ENCODE results near the gene LYPD6B.

GRCh38 chr2:149089068-149089467, 50.6 kb downstream of the LYPD6B start:
- TF ChIP-seq, protein P1, sequence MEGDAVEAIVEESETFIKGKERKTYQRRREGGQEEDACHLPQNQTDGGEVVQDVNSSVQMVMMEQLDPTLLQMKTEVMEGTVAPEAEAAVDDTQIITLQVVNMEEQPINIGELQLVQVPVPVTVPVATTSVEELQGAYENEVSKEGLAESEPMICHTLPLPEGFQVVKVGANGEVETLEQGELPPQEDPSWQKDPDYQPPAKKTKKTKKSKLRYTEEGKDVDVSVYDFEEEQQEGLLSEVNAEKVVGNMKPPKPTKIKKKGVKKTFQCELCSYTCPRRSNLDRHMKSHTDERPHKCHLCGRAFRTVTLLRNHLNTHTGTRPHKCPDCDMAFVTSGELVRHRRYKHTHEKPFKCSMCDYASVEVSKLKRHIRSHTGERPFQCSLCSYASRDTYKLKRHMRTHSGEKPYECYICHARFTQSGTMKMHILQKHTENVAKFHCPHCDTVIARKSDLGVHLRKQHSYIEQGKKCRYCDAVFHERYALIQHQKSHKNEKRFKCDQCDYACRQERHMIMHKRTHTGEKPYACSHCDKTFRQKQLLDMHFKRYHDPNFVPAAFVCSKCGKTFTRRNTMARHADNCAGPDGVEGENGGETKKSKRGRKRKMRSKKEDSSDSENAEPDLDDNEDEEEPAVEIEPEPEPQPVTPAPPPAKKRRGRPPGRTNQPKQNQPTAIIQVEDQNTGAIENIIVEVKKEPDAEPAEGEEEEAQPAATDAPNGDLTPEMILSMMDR (IDR thresholded peaks at IDR 0.05; ENCODE audit: insufficient read depth, low read length): no peak
- TF ChIP-seq, protein P2, sequence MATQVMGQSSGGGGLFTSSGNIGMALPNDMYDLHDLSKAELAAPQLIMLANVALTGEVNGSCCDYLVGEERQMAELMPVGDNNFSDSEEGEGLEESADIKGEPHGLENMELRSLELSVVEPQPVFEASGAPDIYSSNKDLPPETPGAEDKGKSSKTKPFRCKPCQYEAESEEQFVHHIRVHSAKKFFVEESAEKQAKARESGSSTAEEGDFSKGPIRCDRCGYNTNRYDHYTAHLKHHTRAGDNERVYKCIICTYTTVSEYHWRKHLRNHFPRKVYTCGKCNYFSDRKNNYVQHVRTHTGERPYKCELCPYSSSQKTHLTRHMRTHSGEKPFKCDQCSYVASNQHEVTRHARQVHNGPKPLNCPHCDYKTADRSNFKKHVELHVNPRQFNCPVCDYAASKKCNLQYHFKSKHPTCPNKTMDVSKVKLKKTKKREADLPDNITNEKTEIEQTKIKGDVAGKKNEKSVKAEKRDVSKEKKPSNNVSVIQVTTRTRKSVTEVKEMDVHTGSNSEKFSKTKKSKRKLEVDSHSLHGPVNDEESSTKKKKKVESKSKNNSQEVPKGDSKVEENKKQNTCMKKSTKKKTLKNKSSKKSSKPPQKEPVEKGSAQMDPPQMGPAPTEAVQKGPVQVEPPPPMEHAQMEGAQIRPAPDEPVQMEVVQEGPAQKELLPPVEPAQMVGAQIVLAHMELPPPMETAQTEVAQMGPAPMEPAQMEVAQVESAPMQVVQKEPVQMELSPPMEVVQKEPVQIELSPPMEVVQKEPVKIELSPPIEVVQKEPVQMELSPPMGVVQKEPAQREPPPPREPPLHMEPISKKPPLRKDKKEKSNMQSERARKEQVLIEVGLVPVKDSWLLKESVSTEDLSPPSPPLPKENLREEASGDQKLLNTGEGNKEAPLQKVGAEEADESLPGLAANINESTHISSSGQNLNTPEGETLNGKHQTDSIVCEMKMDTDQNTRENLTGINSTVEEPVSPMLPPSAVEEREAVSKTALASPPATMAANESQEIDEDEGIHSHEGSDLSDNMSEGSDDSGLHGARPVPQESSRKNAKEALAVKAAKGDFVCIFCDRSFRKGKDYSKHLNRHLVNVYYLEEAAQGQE (IDR thresholded peaks at IDR 0.05; ENCODE audit: insufficient replicate concordance, low read depth): no peak
- TF ChIP-seq POLR2AphosphoS5 (IDR thresholded peaks at IDR 0.05; ENCODE audit: low read depth): no peak
- TF ChIP-seq GABPA (IDR thresholded peaks at IDR 0.05; ENCODE audit: low read depth): no peak
- no peak for TF ChIP-seq SPI1 (IDR thresholded peaks at IDR 0.05; ENCODE audit: borderline replicate concordance, low read depth)

Data from HL-60 (cell line).